GM12864 (cell line): ENCODE results near the gene TGDS.
"Not testable (repeated sequence)": the region's sequence is repeated elsewhere in the genome, so short reads cannot be mapped to it uniquely, and the experiment has no call there.

Source experiments
- DNase-seq: peaks from one replicate; pipeline ENCODE4 v3.0.0-alpha.2; 2011; ENCODE audit warnings: low read depth
- H3K4me3 ChIP-seq: 2 replicates; pipeline ENCODE4 v1.5.1; 2011; ENCODE audit warnings: mild to moderate bottlenecking, low read depth, low read length, control low read depth
- CTCF ChIP-seq: IDR thresholded peaks from 2 replicates; pipeline ENCODE4 v1.5.1; 2011; ENCODE audit warnings: low read depth, mild to moderate bottlenecking, moderate library complexity, low read length, control low read depth, inconsistent platforms; ENCODE audit errors: missing control alignments

Gene TGDS

GRCh38 chr13:94535231-94535630, 60.7 kb downstream of the TGDS start:
- H3K4me3 ChIP-seq: no peak overlapping the region
- no peak for TF ChIP-seq CTCF
- DNase-seq: no peak

DNA sequence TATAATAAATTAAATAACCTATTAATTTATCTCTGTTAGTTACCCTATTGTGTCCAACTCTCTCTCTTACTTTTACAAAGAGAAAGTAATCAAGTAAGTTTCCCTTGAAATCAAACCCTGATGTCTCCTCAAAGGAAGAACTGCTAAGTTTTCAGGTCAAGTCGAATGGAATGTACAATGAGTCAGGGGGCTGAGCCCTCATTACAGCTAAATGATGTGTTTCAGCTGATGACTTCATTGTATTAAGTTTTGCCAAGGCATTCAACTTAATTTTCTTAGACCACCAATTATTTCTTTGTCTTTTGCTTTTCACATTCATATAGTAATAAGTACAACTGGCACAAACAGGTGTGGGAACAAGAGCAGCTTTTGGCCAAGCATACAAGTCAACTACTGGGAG, 61.8 kb downstream of the TGDS start:
- H3K4me3 ChIP-seq: no peak overlapping the region
- no peak for TF ChIP-seq CTCF
- DNase-seq: no peak

DNA sequence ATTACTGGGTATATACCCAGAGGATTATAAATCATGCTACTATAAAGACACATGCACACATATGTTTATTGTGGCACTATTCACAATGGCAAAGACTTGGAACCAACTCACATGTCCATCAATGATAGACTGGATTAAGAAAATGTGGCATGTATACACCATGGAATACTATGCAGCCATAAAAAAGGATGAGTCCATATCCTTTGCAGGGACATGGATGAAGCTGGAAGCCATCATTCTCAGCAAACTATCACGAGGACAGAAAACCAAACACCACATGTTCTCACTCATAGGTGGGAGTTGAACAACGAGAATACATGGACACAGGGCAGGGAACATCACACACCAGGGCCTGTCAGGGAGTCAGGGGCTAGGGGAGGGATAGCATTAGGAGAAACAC, 63.7 kb downstream of the TGDS start:
- H3K4me3 ChIP-seq, DNase-seq: not testable (repeated sequence)

DNA sequence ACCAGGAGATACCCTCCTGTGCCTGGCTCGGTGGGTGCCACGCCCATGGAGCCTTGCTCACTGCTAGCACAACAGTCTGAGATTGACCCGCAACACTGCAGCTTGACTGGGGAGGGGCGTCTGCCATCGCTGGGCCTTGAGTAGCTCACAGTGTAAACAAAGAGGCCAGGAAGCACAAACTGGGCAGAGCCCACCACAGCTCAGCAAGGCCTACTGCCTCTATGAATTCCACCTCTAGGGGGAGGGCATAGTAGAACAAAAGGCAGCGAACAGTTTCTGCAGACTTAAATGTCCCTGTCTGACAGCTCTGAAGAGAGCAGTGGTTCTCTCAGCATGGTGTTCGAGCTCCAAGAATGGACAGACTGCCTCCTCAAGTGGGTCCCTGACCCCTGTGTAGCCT, 69.0 kb downstream of the TGDS start:
- not testable (repeated sequence) for DNase-seq, H3K4me3 ChIP-seq

DNA sequence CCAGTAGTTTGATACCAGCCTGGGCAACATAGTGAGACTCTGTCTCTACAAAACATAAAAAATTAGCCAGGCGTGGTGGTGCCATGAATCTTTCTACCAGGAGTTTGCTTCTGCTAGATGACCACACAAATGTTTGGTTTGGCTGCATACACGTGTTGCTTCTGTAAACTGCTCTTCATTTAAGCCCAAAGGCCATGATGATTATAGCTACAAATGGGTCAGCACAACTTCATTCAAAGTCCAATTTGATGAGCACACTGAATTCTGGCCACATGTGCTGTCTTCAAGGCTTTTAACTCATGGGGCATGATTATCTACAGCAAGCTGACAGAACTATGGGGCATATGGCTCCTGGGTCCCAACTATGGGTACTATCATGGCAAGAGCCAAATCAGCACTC, 70.2 kb downstream of the TGDS start:
- DNase-seq: no peak
- TF ChIP-seq CTCF: no peak
- no peak overlapping the region for H3K4me3 ChIP-seq

- no peak overlapping the region for H3K4me3 ChIP-seq
- no peak for TF ChIP-seq CTCF
- DNase-seq: no peak
These were observed 71.5 kb downstream of the TGDS start for GRCh38 chr13:94524407-94524806.
